GM18868 (cell line): ENCODE data around the gene NEU2.

ENCODE experiments used
- ATAC-seq: cut with Tn5 transposase; IDR thresholded peaks from one replicate; pipeline ENCODE4 v1.9.1; 2021; ENCODE audit warnings: mild to moderate bottlenecking, moderate library complexity; ENCODE audit not compliant: unreplicated experiment

NEU2 gene

GRCh38 chr2:233032551-233033320 lies at the start of gene NEU2:
Gene NEU2, plus strand, starts transcription at chr2:233032672. Its CDS starts 0 bp downstream, at chr2:233032672.
- no peak for ATAC-seq

- no peak for ATAC-seq
These were observed 49.4 kb upstream of the NEU2 start for GRCh38 chr2:232982926-232983668.

- ATAC-seq = no peak
These were observed 48.8 kb upstream of the NEU2 start for GRCh38 chr2:232983669-232984140.

GRCh38 chr2:232984451-232985207 lies 47.8 kb upstream of the NEU2 start:
- ATAC-seq = no peak

- ATAC-seq = no peak
These were observed 46.3 kb upstream of the NEU2 start for GRCh38 chr2:232986155-232986554.

GRCh38 chr2:232993231-232993821 lies 39.1 kb upstream of the NEU2 start:
- ATAC-seq = no peak

- no peak for ATAC-seq
These were observed 38.0 kb upstream of the NEU2 start for GRCh38 chr2:232994446-232994845.

- no peak for ATAC-seq
These were observed 34.5 kb upstream of the NEU2 start for GRCh38 chr2:232997749-232998665.

GRCh38 chr2:232998666-232998985 lies 33.8 kb upstream of the NEU2 start:
- no peak for ATAC-seq

- no peak for ATAC-seq
These were observed 33.1 kb upstream of the NEU2 start for GRCh38 chr2:232999354-232999753.

GRCh38 chr2:233000886-233001750 lies 31.4 kb upstream of the NEU2 start:
- ATAC-seq = no peak

- ATAC-seq = no peak
These were observed 29.4 kb upstream of the NEU2 start for GRCh38 chr2:233002829-233003657.

- ATAC-seq = no peak
These were observed 28.6 kb upstream of the NEU2 start for GRCh38 chr2:233003658-233004555.

- ATAC-seq = no peak
These were observed 27.4 kb upstream of the NEU2 start for GRCh38 chr2:233005096-233005495.

- ATAC-seq = no peak
These were observed 25.8 kb upstream of the NEU2 start for GRCh38 chr2:233006648-233007047.

- no peak for ATAC-seq
These were observed 25.2 kb upstream of the NEU2 start for GRCh38 chr2:233007270-233007669.

GRCh38 chr2:233007739-233008138 lies 24.7 kb upstream of the NEU2 start:
- ATAC-seq = no peak
